ENCODE measurements around the gene EDRF1. TPM values are rescaled to one million over a fixed set of nuclear protein-coding genes. Genes with fewer than 3 reads are reported as not detected.

EDRF1 gene
- total and polyA plus RNA-seq, 2 experiments from 2014 or later: 25.0 to 48.8 TPM

- no peak overlapping the region for H3K4me3 ChIP-seq
- no peaks in the 10 kb centered on the region for H3K4me1 ChIP-seq (ENCODE audit: insufficient read depth)
- Mint-ChIP-seq H3K27me3 (ENCODE audit: insufficient read depth, low read depth, poor library complexity) (peaks cover 1% of the 10 kb centered on the region), H3K4me3 (no peak overlapping the region), H3K9me3 (no peaks in the 10 kb centered on the region; the same call in 2 of the 3 replicates), H3K4me1 (no peaks in the 10 kb centered on the region; the same call in 2 of the 3 replicates), H3K27ac (no peak overlapping the region), H3K36me3 (ENCODE audit: low read depth) (peaks cover 19% of the 10 kb centered on the region)
- no peaks in the 10 kb centered on the region for H3K36me3 ChIP-seq (ENCODE audit: insufficient read depth)
- H3K4me2 ChIP-seq: no peak overlapping the region
- no peaks in the 10 kb centered on the region for H3K27me3 ChIP-seq (ENCODE audit: insufficient read depth)
- no peaks in the 10 kb centered on the region for H3K79me2 ChIP-seq (replicated peaks; ENCODE audit: insufficient read depth)
- no peak for ATAC-seq
- DNase-seq (ENCODE audit: low spot score): no peak
- no peak overlapping the region for H3K27ac ChIP-seq (ENCODE audit: low read depth)
- H2AFZ ChIP-seq: no peak overlapping the region
- TF ChIP-seq, protein P1, sequence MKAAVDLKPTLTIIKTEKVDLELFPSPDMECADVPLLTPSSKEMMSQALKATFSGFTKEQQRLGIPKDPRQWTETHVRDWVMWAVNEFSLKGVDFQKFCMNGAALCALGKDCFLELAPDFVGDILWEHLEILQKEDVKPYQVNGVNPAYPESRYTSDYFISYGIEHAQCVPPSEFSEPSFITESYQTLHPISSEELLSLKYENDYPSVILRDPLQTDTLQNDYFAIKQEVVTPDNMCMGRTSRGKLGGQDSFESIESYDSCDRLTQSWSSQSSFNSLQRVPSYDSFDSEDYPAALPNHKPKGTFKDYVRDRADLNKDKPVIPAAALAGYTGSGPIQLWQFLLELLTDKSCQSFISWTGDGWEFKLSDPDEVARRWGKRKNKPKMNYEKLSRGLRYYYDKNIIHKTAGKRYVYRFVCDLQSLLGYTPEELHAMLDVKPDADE (IDR thresholded peaks at IDR 0.05): no peak
- TF ChIP-seq ZNF331 (CRISPR knock-in tag; IDR thresholded peaks at IDR 0.05; ENCODE audit: low read depth) (no peak), NANOG (IDR thresholded peaks at IDR 0.05; ENCODE audit: borderline replicate concordance) (no peak), POLR2AphosphoS5 (IDR thresholded peaks at IDR 0.05; ENCODE audit: low read depth) (no peak), JUNB (IDR thresholded peaks at IDR 0.05; ENCODE audit: unreplicated experiment) (no peak), ZNF114 (CRISPR knock-in tag; IDR thresholded peaks at IDR 0.05) (no peak), CREB1 (CRISPR knock-in tag; IDR thresholded peaks at IDR 0.05; ENCODE audit: low read depth) (no peak), STAT1 (IDR thresholded peaks at IDR 0.05; ENCODE audit: unreplicated experiment) (no peak), EZH2 (IDR thresholded peaks at IDR 0.05; ENCODE audit: low read depth, unreplicated experiment) (no peak)
- TF ChIP-seq, protein P2, sequence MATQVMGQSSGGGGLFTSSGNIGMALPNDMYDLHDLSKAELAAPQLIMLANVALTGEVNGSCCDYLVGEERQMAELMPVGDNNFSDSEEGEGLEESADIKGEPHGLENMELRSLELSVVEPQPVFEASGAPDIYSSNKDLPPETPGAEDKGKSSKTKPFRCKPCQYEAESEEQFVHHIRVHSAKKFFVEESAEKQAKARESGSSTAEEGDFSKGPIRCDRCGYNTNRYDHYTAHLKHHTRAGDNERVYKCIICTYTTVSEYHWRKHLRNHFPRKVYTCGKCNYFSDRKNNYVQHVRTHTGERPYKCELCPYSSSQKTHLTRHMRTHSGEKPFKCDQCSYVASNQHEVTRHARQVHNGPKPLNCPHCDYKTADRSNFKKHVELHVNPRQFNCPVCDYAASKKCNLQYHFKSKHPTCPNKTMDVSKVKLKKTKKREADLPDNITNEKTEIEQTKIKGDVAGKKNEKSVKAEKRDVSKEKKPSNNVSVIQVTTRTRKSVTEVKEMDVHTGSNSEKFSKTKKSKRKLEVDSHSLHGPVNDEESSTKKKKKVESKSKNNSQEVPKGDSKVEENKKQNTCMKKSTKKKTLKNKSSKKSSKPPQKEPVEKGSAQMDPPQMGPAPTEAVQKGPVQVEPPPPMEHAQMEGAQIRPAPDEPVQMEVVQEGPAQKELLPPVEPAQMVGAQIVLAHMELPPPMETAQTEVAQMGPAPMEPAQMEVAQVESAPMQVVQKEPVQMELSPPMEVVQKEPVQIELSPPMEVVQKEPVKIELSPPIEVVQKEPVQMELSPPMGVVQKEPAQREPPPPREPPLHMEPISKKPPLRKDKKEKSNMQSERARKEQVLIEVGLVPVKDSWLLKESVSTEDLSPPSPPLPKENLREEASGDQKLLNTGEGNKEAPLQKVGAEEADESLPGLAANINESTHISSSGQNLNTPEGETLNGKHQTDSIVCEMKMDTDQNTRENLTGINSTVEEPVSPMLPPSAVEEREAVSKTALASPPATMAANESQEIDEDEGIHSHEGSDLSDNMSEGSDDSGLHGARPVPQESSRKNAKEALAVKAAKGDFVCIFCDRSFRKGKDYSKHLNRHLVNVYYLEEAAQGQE (IDR thresholded peaks at IDR 0.05; ENCODE audit: unreplicated experiment): no peak
- TF ChIP-seq, protein P3, sequence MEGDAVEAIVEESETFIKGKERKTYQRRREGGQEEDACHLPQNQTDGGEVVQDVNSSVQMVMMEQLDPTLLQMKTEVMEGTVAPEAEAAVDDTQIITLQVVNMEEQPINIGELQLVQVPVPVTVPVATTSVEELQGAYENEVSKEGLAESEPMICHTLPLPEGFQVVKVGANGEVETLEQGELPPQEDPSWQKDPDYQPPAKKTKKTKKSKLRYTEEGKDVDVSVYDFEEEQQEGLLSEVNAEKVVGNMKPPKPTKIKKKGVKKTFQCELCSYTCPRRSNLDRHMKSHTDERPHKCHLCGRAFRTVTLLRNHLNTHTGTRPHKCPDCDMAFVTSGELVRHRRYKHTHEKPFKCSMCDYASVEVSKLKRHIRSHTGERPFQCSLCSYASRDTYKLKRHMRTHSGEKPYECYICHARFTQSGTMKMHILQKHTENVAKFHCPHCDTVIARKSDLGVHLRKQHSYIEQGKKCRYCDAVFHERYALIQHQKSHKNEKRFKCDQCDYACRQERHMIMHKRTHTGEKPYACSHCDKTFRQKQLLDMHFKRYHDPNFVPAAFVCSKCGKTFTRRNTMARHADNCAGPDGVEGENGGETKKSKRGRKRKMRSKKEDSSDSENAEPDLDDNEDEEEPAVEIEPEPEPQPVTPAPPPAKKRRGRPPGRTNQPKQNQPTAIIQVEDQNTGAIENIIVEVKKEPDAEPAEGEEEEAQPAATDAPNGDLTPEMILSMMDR (conservative IDR thresholded peaks at IDR 0.05; ENCODE audit: low read depth in 2 of 2): no peak
- no peaks in the 10 kb centered on the region; the same call in 1 of the 2 replicates for H4K20me1 ChIP-seq (replicated peaks; ENCODE audit: insufficient read depth)
- no peaks in the 10 kb centered on the region for H3F3A ChIP-seq (replicated peaks; ENCODE audit: low read depth)
- no peaks in the 10 kb centered on the region for H3K9me2 ChIP-seq (ENCODE audit: insufficient read depth)
Measured at GRCh38 chr10:125795128-125795527, 75.6 kb downstream of the EDRF1 start.

Measured in GM23338 (cell line).